Effector memory CD4-positive, alpha-beta T cell (primary cell): ENCODE measurements around the gene MYOM3.
"Not testable (repeated sequence)": the region's sequence is repeated elsewhere in the genome, so short reads cannot be mapped to it uniquely, and the experiment has no call there.

ENCODE experiments used
- DNase-seq, 3 donors: peaks; one replicate each; pipeline ENCODE4 v3.0.0-alpha.2; 2020
- H3K27ac ChIP-seq: 2 replicates; pipeline ENCODE4 v1.7.0; 2013; ENCODE audit warnings: mild to moderate bottlenecking, low read length, moderate library complexity; ENCODE audit not compliant: insufficient read depth, poor library complexity, severe bottlenecking
- H3K27me3 ChIP-seq: replicated peaks from 2 replicates; pipeline ENCODE4 v1.7.0; 2013; ENCODE audit warnings: mild to moderate bottlenecking, low read length; ENCODE audit not compliant: insufficient read depth, control insufficient read depth, poor library complexity, severe bottlenecking
- H3K36me3 ChIP-seq: 2 replicates; pipeline ENCODE4 v1.7.0; 2013; ENCODE audit warnings: mild to moderate bottlenecking, low read length, moderate library complexity; ENCODE audit not compliant: control insufficient read depth, insufficient read depth
- H3K4me1 ChIP-seq: 2 replicates; pipeline ENCODE4 v1.7.0; 2013; ENCODE audit warnings: low read length, mild to moderate bottlenecking; ENCODE audit not compliant: control insufficient read depth, insufficient read depth, poor library complexity, severe bottlenecking
- H3K4me3 ChIP-seq: 2 replicates; pipeline ENCODE4 v1.7.0; 2013; ENCODE audit warnings: low read length, low read depth, mild to moderate bottlenecking; ENCODE audit not compliant: insufficient read depth, poor library complexity, severe bottlenecking
- H3K9me3 ChIP-seq: 2 replicates; pipeline ENCODE4 v1.7.0; 2013; ENCODE audit warnings: mild to moderate bottlenecking, low read length, moderate library complexity; ENCODE audit not compliant: control insufficient read depth

The MYOM3 gene

GRCh38 chr1:24045771-24046170 is 66.2 kb downstream of the MYOM3 start:
- Histone ChIP-seq H3K9me3 (no peaks in the 10 kb centered on the region), H3K36me3 (no peaks in the 10 kb centered on the region), H3K27me3 (no peaks in the 10 kb centered on the region), H3K4me1 (no peaks in the 10 kb centered on the region), H3K27ac (no peak overlapping the region), H3K4me3 (no peak overlapping the region)
- no peak for DNase-seq

DNA sequence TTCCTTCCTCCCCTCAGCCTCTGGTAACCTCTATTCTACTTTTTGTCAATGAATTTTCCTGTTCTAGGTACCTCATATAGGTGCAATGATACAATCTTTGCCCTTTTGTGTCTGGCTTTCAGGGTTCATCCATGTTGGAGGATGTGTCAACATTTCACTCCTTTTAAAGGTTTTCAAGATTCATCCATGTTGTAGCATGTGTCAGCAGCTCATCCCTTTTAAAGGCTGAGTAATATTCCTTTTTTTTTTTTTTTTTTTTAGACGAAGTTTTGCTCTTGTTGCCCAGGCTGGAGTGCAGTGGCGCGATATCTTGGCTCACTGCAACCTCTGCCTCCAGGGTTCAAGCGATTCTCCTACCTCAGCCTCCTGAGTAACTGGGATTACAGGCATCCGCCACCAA is 67.3 kb downstream of the MYOM3 start:
- DNase-seq, H3K27me3 ChIP-seq, H3K9me3 ChIP-seq, H3K4me3 ChIP-seq, H3K27ac ChIP-seq, H3K36me3 ChIP-seq, H3K4me1 ChIP-seq: not testable (repeated sequence)

DNA sequence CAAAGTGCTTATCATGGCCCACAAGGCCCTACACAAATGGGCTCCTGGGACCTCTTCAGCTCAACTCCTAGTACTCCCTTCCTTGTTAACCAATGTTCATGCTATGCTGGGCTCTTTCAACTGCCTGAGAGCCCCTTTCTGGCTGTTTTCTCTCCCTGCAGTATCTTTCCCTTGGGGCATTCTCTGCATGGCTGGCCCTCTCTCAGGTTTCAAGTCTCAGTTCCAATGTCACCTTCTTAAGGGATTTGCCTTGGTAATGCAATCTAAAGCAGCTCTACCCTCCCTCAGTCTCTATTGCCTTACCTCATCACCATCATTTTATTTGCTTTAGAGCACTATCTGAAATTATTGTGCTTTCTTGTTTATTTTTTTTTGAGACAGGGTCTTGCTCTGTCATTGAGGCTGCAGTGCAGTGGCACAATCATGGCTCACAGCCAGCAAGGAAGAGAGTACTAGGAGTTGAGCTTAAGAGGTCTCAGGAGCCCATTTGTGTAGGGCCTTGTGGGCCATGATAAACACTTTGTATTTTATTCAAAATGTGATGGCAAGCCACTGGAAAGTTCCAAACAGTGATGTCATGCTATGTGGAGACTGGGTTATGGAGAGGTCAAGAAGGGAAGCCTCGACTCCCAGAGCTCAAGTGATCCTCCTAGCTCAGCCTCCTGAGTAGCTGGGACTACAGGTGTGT is 68.4 kb downstream of the MYOM3 start:
- no peak overlapping the region for H3K27ac ChIP-seq
- DNase-seq, result no peak
- H3K4me3 ChIP-seq, result no peak overlapping the region
- no peaks in the 10 kb centered on the region for H3K36me3 ChIP-seq
- H3K4me1 ChIP-seq, result no peaks in the 10 kb centered on the region
- no peaks in the 10 kb centered on the region for H3K27me3 ChIP-seq
- no peaks in the 10 kb centered on the region for H3K9me3 ChIP-seq

- no peak for DNase-seq
- no peaks in the 10 kb centered on the region for H3K36me3 ChIP-seq
- no peaks in the 10 kb centered on the region for H3K4me1 ChIP-seq
- H3K27me3 ChIP-seq, result no peaks in the 10 kb centered on the region
- no peaks in the 10 kb centered on the region for H3K9me3 ChIP-seq
- H3K27ac ChIP-seq, result no peak overlapping the region
- H3K4me3 ChIP-seq, result no peak overlapping the region
Observed at GRCh38 chr1:24042315-24042714, 69.6 kb downstream of the MYOM3 start.

GRCh38 chr1:24036088-24036487 is 75.8 kb downstream of the MYOM3 start:
- Histone ChIP-seq H3K27ac (no peak overlapping the region), H3K36me3 (no peaks in the 10 kb centered on the region), H3K27me3 (no peaks in the 10 kb centered on the region), H3K9me3 (no peaks in the 10 kb centered on the region), H3K4me1 (no peaks in the 10 kb centered on the region), H3K4me3 (no peak overlapping the region)
- DNase-seq, result no peak

DNA sequence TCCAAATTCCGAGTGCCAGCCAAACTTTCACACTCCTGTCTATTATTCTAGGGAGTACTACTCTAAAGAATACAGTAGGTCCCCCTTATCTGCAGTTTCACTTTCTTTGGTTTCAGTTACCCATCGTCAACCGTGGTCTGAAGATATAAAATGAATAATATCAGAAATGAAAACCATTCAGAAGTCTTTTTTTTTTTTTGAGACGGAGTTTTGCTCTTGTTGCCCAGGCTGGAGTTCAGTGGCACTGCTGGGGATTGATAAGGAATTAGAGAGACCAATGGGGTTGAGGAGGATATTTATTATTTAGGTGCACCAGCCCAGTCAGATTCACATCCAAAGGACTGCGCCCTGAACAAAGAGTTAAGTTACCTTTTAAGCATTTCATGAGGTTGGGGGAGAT is 79.0 kb downstream of the MYOM3 start:
- no peak overlapping the region for H3K4me3 ChIP-seq
- H3K9me3 ChIP-seq, result no peaks in the 10 kb centered on the region
- no peaks in the 10 kb centered on the region for H3K27me3 ChIP-seq
- no peaks in the 10 kb centered on the region for H3K36me3 ChIP-seq
- no peak overlapping the region for H3K27ac ChIP-seq
- no peaks in the 10 kb centered on the region for H3K4me1 ChIP-seq
- no peak for DNase-seq

DNA sequence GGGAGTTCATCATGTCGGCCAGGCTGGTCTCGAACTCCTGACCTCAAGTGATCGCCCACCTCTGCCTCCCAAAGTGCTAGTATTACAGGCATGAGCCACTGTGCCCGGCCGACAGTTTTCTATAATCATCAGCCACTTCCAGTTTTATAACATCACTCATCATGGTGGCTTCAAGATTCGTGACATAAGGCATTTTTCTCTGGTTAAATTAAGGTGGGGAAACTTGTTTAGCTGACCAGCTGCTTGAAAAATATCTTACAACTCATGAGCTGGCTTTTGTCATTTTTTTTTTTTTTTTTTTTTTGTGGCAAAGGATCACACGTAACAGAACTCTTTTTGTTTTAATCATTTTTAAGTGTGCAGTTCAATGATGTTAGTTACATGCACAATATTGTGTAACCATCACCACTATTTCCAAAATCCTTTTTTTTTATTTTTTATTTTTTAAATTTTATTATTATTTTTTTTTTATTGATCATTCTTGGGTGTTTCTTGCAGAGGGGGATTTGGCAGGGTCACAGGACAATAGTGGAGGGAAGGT is 80.9 kb downstream of the MYOM3 start:
- H3K4me3 ChIP-seq, H3K36me3 ChIP-seq, DNase-seq, H3K9me3 ChIP-seq, H3K27ac ChIP-seq, H3K4me1 ChIP-seq, H3K27me3 ChIP-seq: not testable (repeated sequence)

GRCh38 chr1:24027838-24028468 is 84.0 kb downstream of the MYOM3 start:
- Histone ChIP-seq H3K4me3 (no peak overlapping the region), H3K4me1 (no peaks in the 10 kb centered on the region), H3K27ac (no peak overlapping the region), H3K36me3 (no peaks in the 10 kb centered on the region), H3K9me3 (no peaks in the 10 kb centered on the region), H3K27me3 (no peaks in the 10 kb centered on the region)
- DNase-seq, result no peak

DNA sequence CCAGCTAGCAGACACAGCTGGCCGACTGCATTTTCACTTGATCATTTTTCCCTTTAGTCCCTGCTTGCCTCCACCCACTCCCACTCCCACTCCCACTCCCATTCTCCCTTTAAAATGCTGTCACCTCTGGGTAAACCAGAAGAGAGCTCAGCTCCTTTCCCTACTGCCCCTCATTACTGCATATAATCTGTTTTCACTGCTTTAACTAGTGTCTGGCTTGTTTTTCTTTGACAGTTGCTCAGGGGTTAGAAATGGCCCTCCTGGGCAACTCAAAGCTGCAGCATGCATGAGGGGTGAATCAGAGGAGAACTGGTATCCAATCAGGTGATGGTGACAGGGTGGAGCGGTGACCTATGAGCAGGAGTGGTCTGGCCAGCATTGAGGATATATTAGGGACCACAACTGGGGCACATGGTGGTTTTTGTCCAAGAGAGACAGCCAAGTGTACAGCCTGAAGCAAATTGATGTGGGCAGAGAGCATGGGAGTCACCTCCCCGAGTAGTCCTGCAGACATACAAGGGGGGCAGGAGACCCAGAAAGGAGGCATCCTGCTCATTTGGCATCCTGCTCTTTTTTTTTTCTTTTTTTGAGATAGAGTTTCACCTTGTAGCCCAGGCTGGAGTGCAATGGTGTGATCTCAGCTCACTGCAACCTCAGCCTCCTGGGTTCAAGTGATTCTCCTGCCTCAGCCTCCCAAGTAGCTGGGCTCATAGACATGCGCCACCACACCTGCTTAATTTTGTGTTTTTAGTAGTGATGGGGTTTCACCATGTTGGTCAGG is 89.2 kb downstream of the MYOM3 start:
- Histone ChIP-seq H3K4me1 (no peaks in the 10 kb centered on the region), H3K27ac (no peak overlapping the region), H3K4me3 (no peak overlapping the region), H3K27me3 (no peaks in the 10 kb centered on the region), H3K9me3 (no peaks in the 10 kb centered on the region), H3K36me3 (no peaks in the 10 kb centered on the region)
- no peak for DNase-seq
